GM19099 (cell line): ENCODE data around the gene ZSWIM3.

Experiments used
- POLR2A ChIP-seq: IDR thresholded peaks from 3 replicates; pipeline ENCODE4 v1.6.1; 2011; ENCODE audit warnings: low read depth; ENCODE audit not compliant: insufficient read length; ENCODE audit errors: extremely low read depth

The ZSWIM3 gene

GRCh38 chr20:45921337-45922189 lies 64.1 kb downstream of the ZSWIM3 start:
- no peak for TF ChIP-seq POLR2A

GRCh38 chr20:45924391-45925261 lies 67.2 kb downstream of the ZSWIM3 start:
- no peak for TF ChIP-seq POLR2A

- TF ChIP-seq POLR2A: no peak
Measured at GRCh38 chr20:45925821-45926506, 68.5 kb downstream of the ZSWIM3 start.

- no peak for TF ChIP-seq POLR2A
Measured at GRCh38 chr20:45926731-45927070, 69.3 kb downstream of the ZSWIM3 start.

GRCh38 chr20:45927071-45927878 lies 69.9 kb downstream of the ZSWIM3 start:
- TF ChIP-seq POLR2A: no peak
